Activated B cell treated with CpG ODN at 0.5 μM for 24 hours (primary cell): ENCODE data around the gene NF1. TPM values are rescaled to one million over a fixed set of nuclear protein-coding genes. Genes with fewer than 3 reads are reported as not detected.

Experiments
- ATAC-seq: fragments of 200-7000 bp; cut with Tn5 transposase; one replicate; pipeline ENCODE4 v1.10.0; 2021; ENCODE audit warnings: low read depth, mild to moderate bottlenecking, moderate library complexity
- CTCF ChIA-PET: fragments of 350-600 bp; sonication (Branson Sonifier 250); formaldehyde crosslinking; loops from one replicate; lab custom pipeline; 2021; ENCODE audit warnings: antibody characterized with exemption; lab: Charles Lee
- POLR2A ChIA-PET: fragments of 350-600 bp; sonication (Branson Sonifier 250); formaldehyde crosslinking; loops from one replicate; lab custom pipeline; 2021; ENCODE audit warnings: antibody characterized with exemption; lab: Charles Lee
- DNase-seq: peaks from one replicate; pipeline ENCODE4 v3.0.0; 2022
- H3K27ac Mint-ChIP-seq: one replicate; pipeline ENCODE4 v1.8.0; 2020; ENCODE audit warnings: mixed read lengths
- H3K27me3 Mint-ChIP-seq: one replicate; pipeline ENCODE4 v1.8.0; 2021; ENCODE audit warnings: mixed read lengths
- H3K36me3 Mint-ChIP-seq: one replicate; pipeline ENCODE4 v1.8.0; 2021; ENCODE audit warnings: low read depth, mixed read lengths
- H3K4me1 Mint-ChIP-seq: one replicate; pipeline ENCODE4 v1.8.0; 2021; ENCODE audit warnings: mixed read lengths
- H3K4me3 Mint-ChIP-seq: one replicate; pipeline ENCODE4 v1.8.0; 2020; ENCODE audit warnings: mild to moderate bottlenecking, mixed read lengths
- H3K9me3 Mint-ChIP-seq: one replicate; pipeline ENCODE4 v1.8.0; 2020; ENCODE audit warnings: mixed read lengths
- intact Hi-C: fragments of 100-400 bp; cut with micrococcal nuclease; formaldehyde crosslinking; loops from one replicate; pipeline ENCODE4 v1.15.1; 2024
- total RNA-seq: library from RNA; stranded (reverse); gene quantifications from 2 replicates; pipeline ENCODE4 v1.2.3, GENCODE V29; 2022
- TF ChIP-seq, protein P1 (sequence below): fragments of 200-600 bp; IDR thresholded peaks from one replicate; pipeline ENCODE4 v1.8.0; 2022; ENCODE audit warnings: antibody characterized with exemption, mild to moderate bottlenecking

NF1 gene
- total RNA-seq, 1 donor from 2014 or later, result 27.4 TPM

DNA sequence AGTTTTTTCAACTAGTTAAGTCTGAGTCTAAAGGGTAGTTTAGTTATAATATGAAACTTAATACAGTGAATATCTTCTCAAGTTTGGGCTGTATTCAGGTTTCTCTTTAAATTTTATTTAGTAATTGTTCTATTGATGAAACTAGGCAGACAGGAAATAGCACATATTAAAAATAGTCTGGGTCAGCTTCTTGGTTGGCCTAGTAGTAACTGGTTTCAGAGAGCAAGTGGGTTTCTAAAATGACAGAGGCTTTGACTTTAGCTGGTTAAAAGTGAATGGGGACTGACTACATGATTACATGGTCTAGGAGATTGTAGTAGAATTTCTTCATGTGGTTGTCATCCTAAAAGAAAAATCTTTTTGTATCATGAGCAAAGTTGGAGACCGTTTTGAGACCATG lies 155.5 kb downstream of the NF1 start:
- TF ChIP-seq, protein P1, sequence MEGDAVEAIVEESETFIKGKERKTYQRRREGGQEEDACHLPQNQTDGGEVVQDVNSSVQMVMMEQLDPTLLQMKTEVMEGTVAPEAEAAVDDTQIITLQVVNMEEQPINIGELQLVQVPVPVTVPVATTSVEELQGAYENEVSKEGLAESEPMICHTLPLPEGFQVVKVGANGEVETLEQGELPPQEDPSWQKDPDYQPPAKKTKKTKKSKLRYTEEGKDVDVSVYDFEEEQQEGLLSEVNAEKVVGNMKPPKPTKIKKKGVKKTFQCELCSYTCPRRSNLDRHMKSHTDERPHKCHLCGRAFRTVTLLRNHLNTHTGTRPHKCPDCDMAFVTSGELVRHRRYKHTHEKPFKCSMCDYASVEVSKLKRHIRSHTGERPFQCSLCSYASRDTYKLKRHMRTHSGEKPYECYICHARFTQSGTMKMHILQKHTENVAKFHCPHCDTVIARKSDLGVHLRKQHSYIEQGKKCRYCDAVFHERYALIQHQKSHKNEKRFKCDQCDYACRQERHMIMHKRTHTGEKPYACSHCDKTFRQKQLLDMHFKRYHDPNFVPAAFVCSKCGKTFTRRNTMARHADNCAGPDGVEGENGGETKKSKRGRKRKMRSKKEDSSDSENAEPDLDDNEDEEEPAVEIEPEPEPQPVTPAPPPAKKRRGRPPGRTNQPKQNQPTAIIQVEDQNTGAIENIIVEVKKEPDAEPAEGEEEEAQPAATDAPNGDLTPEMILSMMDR, result no peak
- Mint-ChIP-seq H3K9me3 (no peaks in the 10 kb centered on the region), H3K36me3 (peaks cover 3% of the 10 kb centered on the region), H3K4me1 (peaks cover 16% of the 10 kb centered on the region), H3K4me3 (no peak overlapping the region), H3K27me3 (no peaks in the 10 kb centered on the region), H3K27ac (no peak overlapping the region)
- ATAC-seq, result no peak
- intact Hi-C loops, result no loop called here
- CTCF ChIA-PET, result no interaction called here
- no peak for DNase-seq
- POLR2A ChIA-PET, result interaction anchor here (0.6 kb wide), 1 partner anchor 241 kb away, joined by 3 read pairs; no protein-coding TSS in a partner anchor

DNA sequence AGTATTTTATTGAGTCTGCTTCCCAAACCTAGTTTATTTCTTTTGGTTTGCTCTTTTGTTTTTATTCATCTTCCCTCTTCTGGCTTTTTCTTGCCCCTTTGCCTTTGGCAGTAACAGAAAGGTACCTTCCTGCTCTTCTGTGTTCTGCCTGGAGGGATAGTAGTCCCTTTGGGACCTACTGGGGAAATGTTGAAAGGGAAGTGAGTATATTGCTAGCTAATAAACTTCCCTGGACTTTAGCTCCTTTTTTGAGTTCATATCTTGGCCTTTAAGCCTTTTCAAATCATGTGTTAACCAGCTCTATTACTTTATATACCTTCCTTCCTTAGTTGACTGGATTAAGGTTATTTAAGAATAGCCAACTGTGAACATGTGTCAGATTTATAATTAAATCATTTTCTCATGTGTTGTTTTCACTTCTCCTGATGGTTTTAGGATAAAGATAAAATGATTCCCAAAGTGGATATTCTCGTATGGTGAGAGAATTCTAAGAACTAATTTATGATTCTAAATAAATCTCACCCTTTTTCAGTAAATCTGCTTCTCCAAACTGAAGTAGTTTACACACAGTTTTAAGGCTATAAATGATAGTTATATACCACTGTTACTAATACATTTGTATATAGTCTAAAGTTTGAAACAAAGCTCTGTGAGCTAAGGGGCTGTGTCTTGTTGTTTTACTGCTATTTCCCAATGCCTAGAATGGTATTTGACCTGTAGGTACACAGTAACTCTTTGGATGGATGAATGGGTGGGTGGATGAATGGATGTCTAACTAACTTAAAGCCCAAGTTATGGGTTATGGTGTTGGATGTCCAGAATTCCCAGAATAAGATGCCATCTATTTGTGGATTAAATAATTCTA lies 156.6 kb downstream of the NF1 start:
- Mint-ChIP-seq H3K27me3 (no peaks in the 10 kb centered on the region), H3K4me1 (peaks cover 16% of the 10 kb centered on the region)
- intact Hi-C loops, result no loop called here

DNA sequence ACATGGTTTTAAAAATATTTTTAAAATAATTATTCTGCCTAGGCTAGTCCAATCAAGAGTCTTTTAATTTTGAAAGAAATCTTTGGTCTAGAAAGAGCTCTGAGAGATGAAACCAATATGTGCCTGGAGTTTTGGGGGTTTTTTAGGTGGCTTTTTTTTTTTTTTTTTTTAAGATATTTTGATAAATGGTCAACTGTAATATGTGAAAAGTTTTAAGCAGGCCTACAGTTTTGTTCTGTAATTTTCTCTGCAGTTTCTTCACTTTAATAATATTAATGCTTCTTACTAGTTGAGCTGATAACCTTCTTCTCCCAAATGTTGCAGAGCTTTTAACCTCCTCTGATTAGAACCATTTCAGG lies 157.2 kb downstream of the NF1 start:
- Mint-ChIP-seq H3K27me3 (no peaks in the 10 kb centered on the region), H3K36me3 (peaks cover 1% of the 10 kb centered on the region), H3K4me3 (no peak overlapping the region), H3K9me3 (no peaks in the 10 kb centered on the region), H3K4me1 (peaks cover 16% of the 10 kb centered on the region), H3K27ac (no peak overlapping the region)
- intact Hi-C loops, result no loop called here
- DNase-seq, result no peak
- ChIA-PET POLR2A (interaction anchor here (0.8 kb wide), 1 partner anchor 68 kb away, joined by 3 read pairs; no protein-coding TSS in a partner anchor), CTCF (interaction anchor here (1.5 to 1.7 kb wide), 2 partner anchors 36 to 121 kb away, joined by 3 to 5 read pairs; no protein-coding TSS in a partner anchor)
- ATAC-seq, result no peak
- TF ChIP-seq, protein P1, result no peak

More for the DNA sequence above, 156.6 kb downstream of the NF1 start:
- H3K9me3 Mint-ChIP-seq, result no peaks in the 10 kb centered on the region
- no peak for ATAC-seq
- no peak for DNase-seq
- peaks cover 1% of the 10 kb centered on the region for H3K36me3 Mint-ChIP-seq
- ChIA-PET CTCF (interaction anchor here (1.5 to 1.7 kb wide), 2 partner anchors 35 to 122 kb away, joined by 3 to 5 read pairs; no protein-coding TSS in a partner anchor), POLR2A (interaction anchor here (0.8 kb wide), 1 partner anchor 69 kb away, joined by 3 read pairs; no protein-coding TSS in a partner anchor)
- no peak overlapping the region for H3K27ac Mint-ChIP-seq
- no peak overlapping the region for H3K4me3 Mint-ChIP-seq
- TF ChIP-seq, protein P1, result no peak

DNA sequence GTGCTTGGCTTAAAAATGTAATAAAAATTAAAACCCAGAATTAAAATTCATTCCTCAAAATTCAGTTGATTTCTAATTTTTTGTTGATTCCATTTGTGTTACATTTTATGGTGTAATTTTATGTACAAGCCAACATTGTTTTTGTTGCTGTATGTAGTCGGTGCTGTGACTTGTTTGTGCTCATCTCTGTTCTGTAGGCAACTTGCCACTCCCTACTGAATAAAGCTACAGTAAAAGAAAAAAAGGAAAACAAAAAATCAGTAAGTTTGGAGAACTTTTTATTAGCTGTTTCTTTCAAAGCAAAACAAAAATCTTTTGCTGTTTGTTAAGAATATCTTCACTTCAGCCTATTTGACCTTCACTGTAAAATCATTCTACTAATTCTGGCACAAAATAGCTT lies 158.0 kb downstream of the NF1 start:
- peaks cover 1% of the 10 kb centered on the region for H3K36me3 Mint-ChIP-seq
- no peaks in the 10 kb centered on the region for H3K27me3 Mint-ChIP-seq
- TF ChIP-seq, protein P1, result no peak
- no peaks in the 10 kb centered on the region for H3K9me3 Mint-ChIP-seq
- ChIA-PET POLR2A (no interaction called here), CTCF (interaction anchor here (1.5 to 1.7 kb wide), 2 partner anchors 37 to 120 kb away, joined by 3 to 5 read pairs; no protein-coding TSS in a partner anchor)
- intact Hi-C loops, result no loop called here
- H3K4me3 Mint-ChIP-seq, result no peak overlapping the region
- ATAC-seq (no peak), DNase-seq (no peak)
- H3K27ac Mint-ChIP-seq, result no peak overlapping the region
- H3K4me1 Mint-ChIP-seq, result peaks cover 16% of the 10 kb centered on the region

DNA sequence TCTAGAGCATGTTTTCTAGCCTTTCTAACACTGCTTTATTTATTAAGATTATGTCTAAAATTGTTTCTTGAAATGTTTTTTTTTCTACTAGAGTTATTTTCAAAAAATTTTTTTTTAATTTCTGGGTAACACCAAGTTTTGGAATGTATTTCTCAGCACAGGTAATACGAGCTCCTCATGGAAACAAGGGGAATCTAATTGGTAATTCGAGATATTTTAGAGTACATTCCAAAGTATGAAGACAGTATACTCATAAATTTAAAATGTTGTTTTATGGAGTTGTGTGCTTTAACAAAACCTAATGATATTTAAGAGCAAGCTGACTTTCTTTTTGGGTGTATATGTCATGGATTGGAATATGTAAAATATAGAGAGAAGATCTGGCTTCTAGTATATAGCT lies 159.9 kb downstream of the NF1 start:
- Mint-ChIP-seq H3K27ac (no peak overlapping the region), H3K4me3 (no peak overlapping the region), H3K36me3 (no peaks in the 10 kb centered on the region), H3K27me3 (no peaks in the 10 kb centered on the region), H3K9me3 (no peaks in the 10 kb centered on the region), H3K4me1 (peaks cover 13% of the 10 kb centered on the region)
- ChIA-PET CTCF (interaction anchor here (1.5 kb wide), 1 partner anchor 118 kb away, joined by 3 read pairs; no protein-coding TSS in a partner anchor), POLR2A (no interaction called here)
- DNase-seq (no peak), ATAC-seq (no peak)
- intact Hi-C loops, result no loop called here
- TF ChIP-seq, protein P1, result no peak
